ENCODE results near the gene NLE1.

The NLE1 gene

GRCh38 chr17:35084987-35085386 lies 57.1 kb downstream of the NLE1 start:
- no peak for DNase-seq

- DNase-seq = no peak
Observed at GRCh38 chr17:35083071-35083470, 59.0 kb downstream of the NLE1 start.

- no peak for DNase-seq
Observed at GRCh38 chr17:35082073-35082657, 59.9 kb downstream of the NLE1 start.

- DNase-seq = no peak
Observed at GRCh38 chr17:35081638-35082037, 60.5 kb downstream of the NLE1 start.

- DNase-seq = no peak
Observed at GRCh38 chr17:35080536-35080935, 61.6 kb downstream of the NLE1 start.

GRCh38 chr17:35079547-35080423 lies 62.3 kb downstream of the NLE1 start:
- no peak for DNase-seq

Measured in right forelimb (tissue), 1 donor.